ENCODE measurements around the gene IQCE.
"Not testable (repeated sequence)": the region's sequence is repeated elsewhere in the genome, so short reads cannot be mapped to it uniquely, and the experiment has no call there.

The IQCE gene

GRCh38 chr7:2521952-2522591 lies 36.7 kb upstream of the IQCE start:
- DNase-seq: peak; percentile 66

- DNase-seq: no peak
These were observed 35.9 kb upstream of the IQCE start for GRCh38 chr7:2522780-2523433.

GRCh38 chr7:2523461-2523936 lies 35.3 kb upstream of the IQCE start:
- DNase-seq: no peak

GRCh38 chr7:2523941-2524807 lies 34.6 kb upstream of the IQCE start:
- DNase-seq: no peak

- DNase-seq: no peak
These were observed 33.7 kb upstream of the IQCE start for GRCh38 chr7:2524808-2525657.

- DNase-seq: no peak
These were observed 32.8 kb upstream of the IQCE start for GRCh38 chr7:2525658-2526630.

GRCh38 chr7:2526659-2527504 lies 31.9 kb upstream of the IQCE start:
- DNase-seq: no peak

- DNase-seq: peak; percentile 44
These were observed 31.0 kb upstream of the IQCE start for GRCh38 chr7:2527505-2528467.

- no peak for DNase-seq
These were observed 30.2 kb upstream of the IQCE start for GRCh38 chr7:2528481-2529095.

GRCh38 chr7:2529161-2530070 lies 29.4 kb upstream of the IQCE start:
- peak; percentile 53 for DNase-seq

- DNase-seq: peak; percentile 79
These were observed 28.4 kb upstream of the IQCE start for GRCh38 chr7:2530071-2530987.

GRCh38 chr7:2530994-2531795 lies 27.6 kb upstream of the IQCE start:
- DNase-seq: not testable (repeated sequence)

GRCh38 chr7:2531796-2532110 lies 27.0 kb upstream of the IQCE start:
- DNase-seq: not testable (repeated sequence)

GRCh38 chr7:2532199-2532772 lies 26.5 kb upstream of the IQCE start:
- DNase-seq: not testable (repeated sequence)

- not testable (repeated sequence) for DNase-seq
These were observed 26.0 kb upstream of the IQCE start for GRCh38 chr7:2532816-2533215.
